HG02970 (cell line): Measurements from ENCODE around the gene COPS3.

ENCODE experiments used
- ATAC-seq: cut with Tn5 transposase; IDR thresholded peaks from one replicate; pipeline ENCODE4 v1.9.1; 2021; ENCODE audit warnings: mild to moderate bottlenecking, moderate library complexity, moderate number of reproducible peaks; ENCODE audit not compliant: unreplicated experiment, low FRiP score

The COPS3 gene

GRCh38 chr17:17200311-17200710 is 80.7 kb downstream of the COPS3 start:
- no peak for ATAC-seq

GRCh38 chr17:17198281-17198680 is 82.8 kb downstream of the COPS3 start:
- ATAC-seq = no peak

- ATAC-seq = no peak
Measured at GRCh38 chr17:17196776-17197175, 84.3 kb downstream of the COPS3 start.
